ENCODE data around the gene TTLL12. TPM values are rescaled to one million over a fixed set of nuclear protein-coding genes. Genes with fewer than 3 reads are reported as not detected.

TTLL12 gene
- polyA plus RNA-seq: 29.0 TPM
- long read RNA-seq, donor 1, transcript TTLL12-201 (14 exons, 3,385 nt): major isoform, 6 of 6 reads
- long read RNA-seq, donor 1, partial matches to known transcripts: 0 of 6 reads
- long read RNA-seq, donor 1, other reads (novel, unspliced or antisense): 0 of 6 reads
- long read RNA-seq, donor 2, partial matches to known transcripts: 0 of 5 reads
- long read RNA-seq, donor 2, other reads (novel, unspliced or antisense): 0 of 5 reads
- long read RNA-seq, donor 3, transcript TTLL12-201 (14 exons, 3,385 nt): major isoform, 14 of 15 reads
- long read RNA-seq, donor 3, partial matches to known transcripts: 0 of 15 reads
- long read RNA-seq, donor 3, other reads (novel, unspliced or antisense): 0 of 15 reads
- long read RNA-seq, donor 4, partial matches to known transcripts: 0 of 1 reads
- long read RNA-seq, donor 4, other reads (novel, unspliced or antisense): 0 of 1 reads
- long read RNA-seq, donor 5, transcript TTLL12-201 (14 exons, 3,385 nt): major isoform, 5 of 10 reads
- long read RNA-seq, donor 5, partial matches to known transcripts: 0 of 10 reads
- long read RNA-seq, donor 5, other reads (novel, unspliced or antisense): 0 of 10 reads
- long read RNA-seq, donor 6, transcript TTLL12-201 (14 exons, 3,385 nt): major isoform, 8 of 8 reads
- long read RNA-seq, donor 6, partial matches to known transcripts: 0 of 8 reads
- long read RNA-seq, donor 6, other reads (novel, unspliced or antisense): 0 of 8 reads
- long read RNA-seq, donor 7, partial matches to known transcripts: 0 of 5 reads
- long read RNA-seq, donor 7, other reads (novel, unspliced or antisense): 0 of 5 reads
- long read RNA-seq, donor 8, transcript TTLL12-201 (14 exons, 3,385 nt): major isoform, 7 of 8 reads
- long read RNA-seq, donor 8, partial matches to known transcripts: 0 of 8 reads
- long read RNA-seq, donor 8, other reads (novel, unspliced or antisense): 0 of 8 reads
- long read RNA-seq, donor 9, transcript TTLL12-201 (14 exons, 3,385 nt): major isoform, 8 of 10 reads
- long read RNA-seq, donor 9, partial matches to known transcripts: 0 of 10 reads
- long read RNA-seq, donor 9, other reads (novel, unspliced or antisense): 0 of 10 reads
- long read RNA-seq, donor 10, partial matches to known transcripts: 0 of 5 reads
- long read RNA-seq, donor 10, other reads (novel, unspliced or antisense): 0 of 5 reads
- long read RNA-seq, donor 11, partial matches to known transcripts: 0 of 4 reads
- long read RNA-seq, donor 11, other reads (novel, unspliced or antisense): 0 of 4 reads

GRCh38 chr22:43186272-43187170 is at the start of gene TTLL12:
TSS of gene TTLL12 (minus strand) at chr22:43187134. CDS start at chr22:43187069, 65 bp downstream.
- Histone ChIP-seq H3K27ac (ENCODE audit: low read length) (peak within 1 kb of the TSS; percentile 87), H3K4me1 (ENCODE audit: control insufficient read depth, insufficient read depth, low read length) (peaks cover 14% of the 10 kb centered on the region), H3K27me3 (ENCODE audit: control insufficient read depth, insufficient read depth, low read length) (peaks cover 9% of the 10 kb centered on the region), H3K36me3 (ENCODE audit: control insufficient read depth, insufficient read depth, low read length) (peaks cover 15% of the 10 kb centered on the region), H3K9me3 (ENCODE audit: control insufficient read depth, low read depth, low read length) (peaks cover 5% of the 10 kb centered on the region), H3K4me3 (ENCODE audit: low read length) (peak within 1 kb of the TSS; percentile 66)
- WGBS (ENCODE audit: insufficient coverage, low lambda C conversion rate): 0% methylated on average over 1 of the region's 87 CpGs
- peak; percentile 43 to 84 for DNase-seq

GRCh38 chr22:43235445-43236409 is 48.8 kb upstream of the TTLL12 start:
- Histone ChIP-seq H3K27me3 (ENCODE audit: control insufficient read depth, insufficient read depth, low read length) (no peaks in the 10 kb centered on the region), H3K36me3 (ENCODE audit: control insufficient read depth, insufficient read depth, low read length) (no peaks in the 10 kb centered on the region), H3K9me3 (ENCODE audit: control insufficient read depth, low read depth, low read length) (no peaks in the 10 kb centered on the region), H3K27ac (ENCODE audit: low read length) (no peak overlapping the region), H3K4me3 (ENCODE audit: low read length) (no peak overlapping the region), H3K4me1 (ENCODE audit: control insufficient read depth, insufficient read depth, low read length) (no peaks in the 10 kb centered on the region)
- 0% methylated on average over 1 of the region's 22 CpGs for WGBS (ENCODE audit: insufficient coverage, low lambda C conversion rate)
- DNase-seq: no peak

- Histone ChIP-seq H3K27ac (ENCODE audit: low read length) (no peak overlapping the region), H3K4me1 (ENCODE audit: control insufficient read depth, insufficient read depth, low read length) (no peaks in the 10 kb centered on the region), H3K36me3 (ENCODE audit: control insufficient read depth, insufficient read depth, low read length) (no peaks in the 10 kb centered on the region), H3K27me3 (ENCODE audit: control insufficient read depth, insufficient read depth, low read length) (no peaks in the 10 kb centered on the region), H3K9me3 (ENCODE audit: control insufficient read depth, low read depth, low read length) (no peaks in the 10 kb centered on the region), H3K4me3 (ENCODE audit: low read length) (no peak overlapping the region)
- DNase-seq: no peak
- no CpG with 5 or more reads among the region's 9 CpGs for WGBS (ENCODE audit: insufficient coverage, low lambda C conversion rate)
Measured at GRCh38 chr22:43234264-43234988, 47.5 kb upstream of the TTLL12 start.

- Histone ChIP-seq H3K9me3 (ENCODE audit: control insufficient read depth, low read depth, low read length) (no peaks in the 10 kb centered on the region), H3K4me3 (ENCODE audit: low read length) (no peak overlapping the region), H3K36me3 (ENCODE audit: control insufficient read depth, insufficient read depth, low read length) (no peaks in the 10 kb centered on the region), H3K27ac (ENCODE audit: low read length) (no peak overlapping the region), H3K4me1 (ENCODE audit: control insufficient read depth, insufficient read depth, low read length) (no peaks in the 10 kb centered on the region), H3K27me3 (ENCODE audit: control insufficient read depth, insufficient read depth, low read length) (no peaks in the 10 kb centered on the region)
- no CpG with 5 or more reads among the region's 6 CpGs for WGBS (ENCODE audit: insufficient coverage, low lambda C conversion rate)
- DNase-seq: no peak
Measured at GRCh38 chr22:43233529-43233928, 46.6 kb upstream of the TTLL12 start.

- no peaks in the 10 kb centered on the region for H3K9me3 ChIP-seq (ENCODE audit: control insufficient read depth, low read depth, low read length)
- DNase-seq: no peak
- WGBS (ENCODE audit: insufficient coverage, low lambda C conversion rate): 60% methylated on average over 1 of the region's 8 CpGs
- no peak overlapping the region for H3K27ac ChIP-seq (ENCODE audit: low read length)
- H3K27me3 ChIP-seq (ENCODE audit: control insufficient read depth, insufficient read depth, low read length): no peaks in the 10 kb centered on the region
- no peaks in the 10 kb centered on the region for H3K4me1 ChIP-seq (ENCODE audit: control insufficient read depth, insufficient read depth, low read length)
- H3K4me3 ChIP-seq (ENCODE audit: low read length): no peak overlapping the region
- no peaks in the 10 kb centered on the region for H3K36me3 ChIP-seq (ENCODE audit: control insufficient read depth, insufficient read depth, low read length)
Measured at GRCh38 chr22:43232445-43232844, 45.5 kb upstream of the TTLL12 start.

DNA sequence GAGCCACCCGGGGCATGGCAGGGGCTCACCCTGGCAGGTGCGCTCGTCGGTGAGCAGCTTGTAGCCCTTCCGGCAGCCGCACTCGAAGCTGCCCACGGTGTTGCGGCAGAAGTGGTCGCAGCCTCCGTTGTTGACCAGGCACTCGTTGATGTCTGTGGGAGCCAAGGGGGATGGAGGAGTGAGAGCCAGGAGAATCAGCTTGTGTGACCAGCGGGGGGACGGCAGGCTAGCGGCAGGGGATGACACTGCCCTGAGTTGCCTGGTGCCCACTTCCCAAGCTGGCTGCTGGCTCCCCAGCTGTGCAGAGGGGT is 44.7 kb upstream of the TTLL12 start:
- Histone ChIP-seq H3K27me3 (ENCODE audit: control insufficient read depth, insufficient read depth, low read length) (peaks cover 2% of the 10 kb centered on the region), H3K4me3 (ENCODE audit: low read length) (no peak overlapping the region), H3K27ac (ENCODE audit: low read length) (no peak overlapping the region), H3K4me1 (ENCODE audit: control insufficient read depth, insufficient read depth, low read length) (no peaks in the 10 kb centered on the region), H3K9me3 (ENCODE audit: control insufficient read depth, low read depth, low read length) (no peaks in the 10 kb centered on the region), H3K36me3 (ENCODE audit: control insufficient read depth, insufficient read depth, low read length) (no peaks in the 10 kb centered on the region)
- no CpG with 5 or more reads among the region's 15 CpGs for WGBS (ENCODE audit: insufficient coverage, low lambda C conversion rate)
- no peak for DNase-seq

DNA sequence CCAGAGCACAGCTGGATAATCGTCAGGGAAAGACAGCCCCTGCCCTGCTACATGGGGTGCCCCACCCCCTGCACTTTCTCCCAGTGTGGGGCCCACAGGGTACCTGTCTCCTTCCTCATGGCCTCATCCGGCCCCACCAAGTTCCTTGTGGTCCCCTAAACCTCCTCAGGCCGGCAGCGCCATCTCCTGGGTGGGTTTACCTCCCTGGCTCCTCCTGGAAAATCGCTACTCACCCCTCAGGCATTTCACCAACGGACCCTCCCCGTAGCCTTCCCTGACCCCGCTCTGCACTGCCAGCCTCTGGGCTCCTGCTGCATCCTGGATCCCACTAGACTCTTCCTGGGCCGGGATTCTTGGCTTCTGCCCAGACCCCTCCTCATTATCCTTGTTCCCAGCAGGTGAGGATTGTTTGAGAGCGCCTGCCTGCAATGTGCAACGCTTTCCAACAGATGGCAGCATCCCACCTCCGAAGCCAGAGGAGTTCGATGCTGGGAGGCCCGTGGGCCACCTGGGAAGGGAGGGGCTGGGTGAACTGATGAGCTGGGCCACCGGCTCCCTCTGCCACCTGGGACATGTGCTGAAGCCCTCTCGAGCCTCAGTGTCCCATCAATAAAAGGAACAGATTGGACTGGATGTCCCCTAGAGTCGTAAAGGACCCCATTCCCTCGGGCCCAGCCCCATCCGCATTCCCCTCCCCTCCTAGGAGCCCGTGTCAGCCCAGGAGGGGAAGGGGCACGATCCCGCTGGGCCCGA is 44.2 kb upstream of the TTLL12 start:
- no peaks in the 10 kb centered on the region for H3K4me1 ChIP-seq (ENCODE audit: control insufficient read depth, insufficient read depth, low read length)
- peaks cover 2% of the 10 kb centered on the region for H3K27me3 ChIP-seq (ENCODE audit: control insufficient read depth, insufficient read depth, low read length)
- H3K27ac ChIP-seq (ENCODE audit: low read length): no peak overlapping the region
- no peak overlapping the region for H3K4me3 ChIP-seq (ENCODE audit: low read length)
- no peaks in the 10 kb centered on the region for H3K36me3 ChIP-seq (ENCODE audit: control insufficient read depth, insufficient read depth, low read length)
- DNase-seq: peak; percentile 41 to 42
- WGBS (ENCODE audit: insufficient coverage, low lambda C conversion rate): no CpG with 5 or more reads among the region's 23 CpGs
- no peaks in the 10 kb centered on the region for H3K9me3 ChIP-seq (ENCODE audit: control insufficient read depth, low read depth, low read length)

DNA sequence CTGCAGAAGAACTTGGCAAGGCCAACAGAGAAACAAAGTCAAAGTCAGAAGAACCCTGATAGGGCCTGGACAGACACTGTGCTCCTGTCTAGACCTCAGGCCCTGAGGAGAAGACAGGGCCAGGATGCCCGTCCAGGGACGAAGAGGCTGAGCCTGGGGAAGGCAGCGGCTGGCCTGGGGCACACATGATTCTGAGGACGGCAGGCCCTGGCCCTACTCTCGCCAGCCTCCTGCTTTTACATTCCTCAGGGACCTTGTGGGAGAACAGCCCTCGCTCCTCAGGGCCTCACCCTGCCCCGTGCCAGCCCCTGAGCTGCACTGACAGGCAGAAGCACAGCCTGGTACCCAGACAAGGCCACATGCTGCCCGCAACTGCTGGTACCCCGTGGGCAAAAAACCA is 43.6 kb upstream of the TTLL12 start:
- H3K36me3 ChIP-seq (ENCODE audit: control insufficient read depth, insufficient read depth, low read length): no peaks in the 10 kb centered on the region
- peaks cover 2% of the 10 kb centered on the region for H3K27me3 ChIP-seq (ENCODE audit: control insufficient read depth, insufficient read depth, low read length)
- no peak for DNase-seq
- WGBS (ENCODE audit: insufficient coverage, low lambda C conversion rate): no CpG with 5 or more reads among the region's 9 CpGs
- no peaks in the 10 kb centered on the region for H3K9me3 ChIP-seq (ENCODE audit: control insufficient read depth, low read depth, low read length)
- H3K4me1 ChIP-seq (ENCODE audit: control insufficient read depth, insufficient read depth, low read length): no peaks in the 10 kb centered on the region
- H3K4me3 ChIP-seq (ENCODE audit: low read length): no peak overlapping the region
- H3K27ac ChIP-seq (ENCODE audit: low read length): no peak overlapping the region
